PC-9 (cell line): ENCODE measurements around the gene WFDC1.

Experiments
- EZH2 ChIP-seq: fragments of 200-600 bp; sonication (generic); IDR thresholded peaks from 2 replicates; pipeline ENCODE4 v1.8.0; 2017; ENCODE audit warnings: antibody characterized with exemption, low read depth
- TF ChIP-seq, protein P1 (sequence below): fragments of 200-600 bp; sonication (generic); conservative IDR thresholded peaks from 2 replicates; pipeline ENCODE4 v1.6.1; 2017; ENCODE audit warnings: mixed run types, antibody characterized with exemption, mild to moderate bottlenecking, moderate library complexity

DNA sequence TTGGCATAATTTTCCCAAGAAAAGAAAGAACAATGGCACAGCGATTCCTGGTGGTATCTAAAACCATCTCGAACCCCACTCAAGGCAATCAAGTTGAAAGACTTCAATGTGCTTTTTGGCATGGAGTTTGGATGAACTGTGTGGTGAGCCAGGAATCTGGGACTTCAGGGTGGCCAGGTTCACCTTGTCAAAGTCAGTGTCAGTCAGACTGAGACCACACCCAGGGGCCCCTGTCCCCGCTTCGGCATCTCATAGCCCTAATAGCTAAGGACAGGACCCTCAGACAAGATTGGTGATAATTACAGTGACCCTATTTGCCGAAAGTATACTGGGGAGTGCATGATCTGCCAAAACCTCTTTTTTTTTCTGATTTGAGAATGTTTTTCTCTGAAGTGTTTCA, 25.8 kb downstream of the WFDC1 start:
- TF ChIP-seq, protein P1, sequence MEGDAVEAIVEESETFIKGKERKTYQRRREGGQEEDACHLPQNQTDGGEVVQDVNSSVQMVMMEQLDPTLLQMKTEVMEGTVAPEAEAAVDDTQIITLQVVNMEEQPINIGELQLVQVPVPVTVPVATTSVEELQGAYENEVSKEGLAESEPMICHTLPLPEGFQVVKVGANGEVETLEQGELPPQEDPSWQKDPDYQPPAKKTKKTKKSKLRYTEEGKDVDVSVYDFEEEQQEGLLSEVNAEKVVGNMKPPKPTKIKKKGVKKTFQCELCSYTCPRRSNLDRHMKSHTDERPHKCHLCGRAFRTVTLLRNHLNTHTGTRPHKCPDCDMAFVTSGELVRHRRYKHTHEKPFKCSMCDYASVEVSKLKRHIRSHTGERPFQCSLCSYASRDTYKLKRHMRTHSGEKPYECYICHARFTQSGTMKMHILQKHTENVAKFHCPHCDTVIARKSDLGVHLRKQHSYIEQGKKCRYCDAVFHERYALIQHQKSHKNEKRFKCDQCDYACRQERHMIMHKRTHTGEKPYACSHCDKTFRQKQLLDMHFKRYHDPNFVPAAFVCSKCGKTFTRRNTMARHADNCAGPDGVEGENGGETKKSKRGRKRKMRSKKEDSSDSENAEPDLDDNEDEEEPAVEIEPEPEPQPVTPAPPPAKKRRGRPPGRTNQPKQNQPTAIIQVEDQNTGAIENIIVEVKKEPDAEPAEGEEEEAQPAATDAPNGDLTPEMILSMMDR = no peak
- TF ChIP-seq EZH2 = no peak
